Suppressor macrophage treated with lipopolysaccharide for 4 hours (primary cell): ENCODE measurements around the gene KMT5B.
A peak's percentile ranks its signal among the peaks of the same experiment; 100 is the strongest.

Experiments used
- DNase-seq: peaks from one replicate; pipeline ENCODE4 v3.0.0-alpha.2; 2020

KMT5B gene

DNA sequence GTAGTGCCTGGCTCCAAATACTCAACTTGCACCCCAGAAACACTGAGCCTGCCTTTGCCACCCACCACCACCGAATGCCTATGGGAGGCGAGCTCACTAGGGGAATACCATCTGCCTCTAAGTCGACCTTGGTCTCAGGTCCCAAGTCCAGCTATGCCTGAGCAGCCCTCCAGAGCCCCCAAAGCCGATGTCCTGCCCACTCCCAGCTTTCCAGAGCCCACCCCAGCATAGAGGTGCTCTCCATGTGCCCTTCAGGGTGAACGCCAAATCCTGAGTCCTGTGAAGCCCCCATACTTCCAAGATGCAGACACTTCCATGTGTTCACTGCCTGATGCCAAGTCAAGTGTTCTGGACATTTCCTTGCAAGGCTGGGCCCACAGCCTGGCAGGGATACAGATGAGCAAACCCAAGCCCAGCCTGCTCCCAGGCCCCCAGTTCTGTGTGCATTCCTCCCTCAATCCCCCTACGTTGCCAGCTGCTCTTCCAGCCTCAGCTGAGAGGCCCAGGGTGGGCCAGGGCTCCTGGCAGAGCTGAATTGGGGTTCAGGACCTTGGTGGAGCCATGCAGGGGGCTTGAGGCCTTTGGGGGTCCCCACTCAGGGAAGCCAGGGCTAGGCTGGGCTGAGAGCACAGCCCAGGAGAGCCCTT lies 2.6 kb upstream of the KMT5B start:
- no peak for DNase-seq

DNA sequence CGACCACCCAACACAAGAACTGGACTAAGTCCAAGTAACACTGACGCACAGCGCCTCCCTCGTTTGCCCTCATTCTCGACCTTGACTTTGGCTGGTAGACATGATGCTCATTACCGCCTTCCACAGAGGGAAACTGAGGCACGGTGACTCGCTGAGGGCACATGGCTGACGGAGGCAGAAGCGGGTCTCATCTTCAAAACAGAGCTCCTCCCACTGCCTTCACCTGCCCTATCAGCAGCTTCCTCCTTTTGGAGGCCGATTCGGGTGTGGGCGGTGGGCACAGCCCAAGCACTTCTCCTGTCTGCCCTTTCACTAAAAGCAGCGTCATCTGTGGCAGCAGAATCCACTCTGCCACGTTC lies 2.0 kb upstream of the KMT5B start:
- DNase-seq, result peak; percentile 45

DNA sequence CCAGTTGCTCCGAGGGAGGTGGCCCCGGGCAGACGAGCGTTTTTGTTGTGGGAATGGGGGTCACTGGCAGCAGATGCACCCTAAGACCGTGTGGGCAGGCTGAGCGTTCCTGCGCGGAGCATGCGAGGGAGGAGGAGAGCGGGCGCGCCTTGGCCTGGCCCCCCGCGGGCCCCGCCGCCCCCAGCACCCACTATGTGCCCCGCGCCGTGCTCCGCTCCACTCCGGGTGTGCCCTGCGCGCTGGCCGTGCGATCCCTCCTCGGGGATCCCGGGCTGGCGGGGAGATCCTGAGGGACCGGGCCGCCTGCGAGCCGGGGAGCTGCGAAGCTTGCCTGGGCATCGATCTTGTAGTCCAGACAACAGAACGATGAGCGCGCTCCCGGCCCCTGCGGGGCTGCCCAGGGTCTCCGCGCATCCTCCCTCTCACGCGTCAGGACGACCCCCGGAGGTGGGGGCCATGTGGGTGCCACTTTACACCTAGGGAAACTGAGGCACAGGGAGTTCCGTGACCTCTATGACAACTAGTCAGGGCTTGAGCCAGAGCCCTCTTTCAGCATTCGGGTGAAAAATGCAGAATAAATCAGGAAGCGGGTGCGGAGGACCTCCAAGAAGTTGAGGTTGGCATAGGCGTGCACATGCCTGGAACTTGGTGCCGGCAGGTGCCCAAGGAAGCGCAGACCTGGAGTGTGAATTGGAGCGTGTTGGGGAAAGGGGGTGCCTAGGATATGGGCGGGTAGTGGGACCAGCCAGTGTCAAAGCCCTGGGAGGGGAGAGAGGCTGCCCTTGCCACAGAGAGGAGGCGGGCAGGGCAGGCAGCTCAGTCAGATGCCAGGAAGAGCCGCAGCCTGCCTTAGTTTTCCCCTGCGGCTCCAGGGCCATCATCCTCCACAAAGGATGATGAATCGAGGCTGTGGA lies 1.3 kb upstream of the KMT5B start:
- DNase-seq, result no peak

DNA sequence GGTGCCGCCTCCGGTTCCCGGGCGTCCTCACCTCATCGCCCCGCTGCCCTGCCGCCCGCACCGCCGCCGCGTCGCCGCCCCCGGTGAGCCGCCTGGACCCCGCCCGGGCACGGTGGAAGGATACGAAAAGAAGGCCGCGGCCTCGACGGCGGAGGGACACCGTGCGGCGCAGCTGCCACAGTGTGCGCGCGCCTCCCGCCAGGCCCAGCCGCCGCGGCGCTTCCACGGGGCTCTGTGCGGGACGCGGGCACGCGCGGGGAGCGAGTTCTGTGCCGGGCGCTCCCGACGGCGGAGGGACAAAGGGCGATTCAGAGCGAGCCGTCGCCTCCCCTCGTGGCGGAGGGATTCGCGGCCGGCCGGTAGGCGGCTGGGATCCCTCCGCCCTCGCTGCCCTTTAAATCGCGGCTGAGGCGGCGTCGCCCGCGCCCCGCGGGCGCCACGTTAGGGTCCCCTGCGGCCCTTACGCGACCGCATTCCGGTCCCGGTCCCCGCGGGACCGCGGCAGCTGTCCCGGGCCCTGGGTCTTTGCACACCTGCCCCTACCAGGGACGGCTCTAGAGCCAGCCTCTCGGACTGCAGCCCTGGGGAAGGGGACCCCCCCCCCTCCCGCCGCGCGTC lies 568 bp upstream of the KMT5B start:
- DNase-seq, result peak; percentile 94

DNA sequence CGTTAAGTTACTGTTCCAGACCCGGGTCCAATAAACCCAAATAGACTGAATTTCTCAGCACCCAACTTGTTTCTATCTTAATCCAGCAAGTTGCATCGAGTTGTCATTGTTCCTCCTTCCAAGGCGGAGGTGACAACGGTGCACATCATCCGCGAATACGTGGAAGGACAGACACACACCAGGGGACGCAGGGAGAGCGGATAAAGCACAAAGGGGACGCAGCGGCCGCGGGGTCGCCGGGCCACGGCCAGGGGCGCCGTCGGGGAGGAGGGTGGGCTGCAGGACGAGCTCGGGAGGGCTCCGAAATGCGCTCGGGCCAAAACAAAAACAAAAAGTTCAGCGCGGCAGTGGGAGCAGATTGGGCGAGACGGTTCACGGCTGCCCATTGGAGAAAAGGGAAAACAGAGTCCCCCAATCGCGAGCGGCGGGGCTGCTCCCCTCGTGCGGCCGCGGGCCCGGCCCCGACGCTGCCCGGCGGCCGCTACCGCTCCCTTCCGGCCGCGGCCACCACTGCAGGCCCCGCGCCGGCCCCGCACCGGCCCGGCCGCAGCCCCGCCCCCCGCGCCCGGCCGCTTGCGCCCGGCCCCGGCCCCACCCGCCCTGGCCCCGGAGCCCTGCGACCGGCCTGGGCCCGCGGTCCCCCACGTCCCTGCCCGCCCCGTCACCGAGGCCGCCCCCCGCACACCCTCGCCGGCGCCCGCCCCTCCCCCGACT lies 518 bp downstream of the KMT5B start:
- DNase-seq, result peak; percentile 90

DNA sequence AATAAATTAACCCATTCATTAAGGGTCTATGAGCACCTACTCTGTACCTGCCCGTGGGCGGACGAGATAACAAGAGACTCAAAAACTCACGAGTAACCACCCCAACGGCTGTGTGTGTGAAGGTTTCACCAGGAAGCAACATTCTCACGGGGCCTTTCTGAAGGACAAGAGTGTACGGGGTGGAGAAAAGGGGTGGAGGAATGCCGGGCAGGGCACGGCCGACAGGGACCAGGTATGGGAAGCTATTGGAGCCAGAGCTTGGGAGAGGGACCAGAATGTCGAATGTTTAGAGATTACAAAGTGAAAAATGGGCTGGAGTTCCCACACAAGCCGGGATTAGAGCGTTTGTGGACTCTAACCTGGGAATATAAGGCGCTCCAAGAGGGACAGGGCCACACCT lies 1.6 kb downstream of the KMT5B start:
- no peak for DNase-seq

DNA sequence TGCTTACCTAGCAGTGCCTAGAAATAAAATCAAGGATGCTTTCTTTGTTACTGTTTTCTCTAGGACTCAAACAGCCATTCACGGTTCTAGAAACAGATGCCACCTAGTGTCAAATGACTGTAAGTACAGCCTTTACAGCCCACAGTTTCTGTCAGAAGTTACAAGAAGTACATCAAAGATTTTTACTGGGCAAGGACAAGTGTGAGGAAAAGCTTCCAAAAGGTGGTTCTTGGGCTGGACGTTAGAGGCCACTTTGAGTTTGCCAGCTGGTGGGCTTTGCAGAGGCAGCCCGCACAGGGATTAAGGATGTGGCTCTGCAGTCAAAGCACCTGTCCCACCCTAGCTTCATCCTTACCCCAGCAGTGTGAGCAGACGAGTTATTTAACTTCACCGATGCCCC lies 6.9 kb downstream of the KMT5B start:
- peak; percentile 69 for DNase-seq

DNA sequence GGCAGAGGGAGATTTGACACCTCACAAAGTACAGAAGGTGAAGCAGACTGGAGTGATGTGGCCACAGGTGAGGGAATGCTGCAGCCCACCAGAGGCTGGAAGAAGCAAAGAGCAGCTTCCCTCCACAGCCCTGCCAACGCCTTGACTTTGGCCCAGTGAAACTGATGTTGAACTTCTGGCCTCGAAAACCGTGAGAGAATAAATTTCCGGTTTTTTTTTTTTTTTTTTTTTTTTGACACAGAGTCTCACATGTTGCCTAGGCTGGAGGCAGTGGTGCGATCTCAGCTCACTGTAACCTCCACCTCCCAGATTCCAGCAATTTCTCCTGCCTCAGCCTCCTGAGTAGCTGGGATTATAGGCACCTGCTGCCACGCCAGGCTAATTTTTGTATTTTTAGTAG lies 8.7 kb downstream of the KMT5B start:
- no peak for DNase-seq

GRCh38 chr11:68202165-68202564 lies 10.9 kb downstream of the KMT5B start:
- no peak for DNase-seq

GRCh38 chr11:68201492-68201891 lies 11.6 kb downstream of the KMT5B start:
- no peak for DNase-seq

DNA sequence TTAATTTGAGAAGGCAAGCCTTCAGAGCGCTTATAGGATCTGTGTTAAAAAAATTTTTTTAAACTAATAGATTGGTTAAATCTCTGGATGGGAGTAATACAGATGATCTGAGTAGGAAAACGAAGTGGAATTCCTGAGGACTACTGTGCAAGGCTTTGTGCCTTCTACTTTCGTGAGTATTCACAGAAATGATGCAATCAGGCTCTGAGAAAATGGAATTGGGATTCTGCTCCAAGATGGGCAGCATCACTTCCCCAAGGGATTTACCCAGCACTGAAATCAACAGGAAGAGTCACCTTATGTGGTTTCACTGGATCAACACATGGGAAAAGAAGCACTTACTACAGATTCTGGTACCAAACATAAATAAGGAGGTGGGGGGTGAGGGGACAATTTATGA lies 12.5 kb downstream of the KMT5B start:
- peak; percentile 11 for DNase-seq

DNA sequence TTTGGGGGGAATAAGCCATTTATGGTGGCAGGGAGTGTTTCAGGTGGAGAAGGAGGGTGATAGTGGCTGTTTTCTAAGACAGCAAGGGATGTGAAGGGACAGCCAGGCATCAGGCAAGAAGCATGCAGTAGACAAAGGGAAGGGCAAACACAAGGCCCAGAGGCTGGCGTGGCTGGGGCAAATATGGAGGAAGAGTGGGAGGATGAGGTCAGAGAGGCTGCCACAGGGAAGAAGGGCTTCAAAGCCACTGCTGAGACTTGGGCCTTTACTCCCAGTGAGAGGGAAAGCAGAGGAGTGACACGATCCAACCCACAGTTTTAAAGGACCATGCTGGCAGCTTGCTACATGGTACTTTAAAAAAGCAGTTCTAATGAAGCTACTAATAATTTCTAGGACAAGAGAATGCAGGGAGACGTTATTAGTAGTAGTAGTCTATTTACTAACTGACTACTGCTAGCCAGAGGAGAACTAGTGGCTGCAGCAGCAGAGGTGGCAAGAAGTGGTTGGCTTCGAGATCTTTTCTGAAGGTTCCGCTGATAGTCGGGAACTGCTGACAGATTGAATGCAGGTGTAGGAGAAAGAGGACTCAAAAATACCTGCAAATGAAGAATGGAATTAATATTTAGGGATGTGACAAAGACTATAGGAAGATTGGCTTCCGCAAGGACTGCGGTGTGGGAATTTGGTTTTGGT lies 13.7 kb downstream of the KMT5B start:
- DNase-seq, result peak; percentile 48

DNA sequence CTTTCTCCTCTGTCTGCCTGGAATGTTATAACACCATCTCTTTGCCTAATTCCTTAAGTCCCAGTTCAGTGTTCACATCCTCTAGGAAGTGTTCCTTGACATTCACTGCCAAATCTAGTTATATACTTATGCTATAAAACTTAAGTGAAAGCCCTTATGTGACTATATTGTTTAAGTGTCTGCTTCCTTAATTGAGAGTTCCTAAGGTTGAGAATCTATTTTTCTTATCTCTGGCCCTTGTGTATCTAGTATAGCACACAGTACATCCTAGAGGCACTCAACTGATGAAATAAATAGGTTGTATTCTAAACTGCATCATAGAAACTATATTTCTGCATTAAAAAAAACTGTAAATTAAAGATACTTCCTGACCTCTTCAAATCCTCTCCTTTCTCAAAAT lies 16.9 kb downstream of the KMT5B start:
- DNase-seq, result no peak

- DNase-seq, result no peak
These were observed 18.3 kb downstream of the KMT5B start for GRCh38 chr11:68194675-68195294.

DNA sequence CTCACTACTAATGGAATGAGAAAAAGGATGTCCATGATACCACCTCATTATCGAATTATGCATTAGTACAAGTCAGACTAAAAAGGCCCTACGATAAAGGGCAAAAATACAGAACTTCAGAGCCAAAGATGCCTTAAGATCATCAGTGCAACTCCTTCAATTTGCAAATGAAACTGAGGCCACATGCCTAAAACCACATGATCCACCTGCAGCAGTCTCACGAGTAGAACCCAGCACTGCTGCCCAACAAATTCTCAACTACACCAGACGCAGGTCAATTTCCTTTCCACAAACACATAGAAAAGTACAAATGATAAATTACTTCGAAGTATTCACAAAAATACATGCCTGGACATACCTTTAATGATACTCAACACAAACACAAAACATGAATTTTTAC lies 20.1 kb downstream of the KMT5B start:
- DNase-seq, result no peak

DNA sequence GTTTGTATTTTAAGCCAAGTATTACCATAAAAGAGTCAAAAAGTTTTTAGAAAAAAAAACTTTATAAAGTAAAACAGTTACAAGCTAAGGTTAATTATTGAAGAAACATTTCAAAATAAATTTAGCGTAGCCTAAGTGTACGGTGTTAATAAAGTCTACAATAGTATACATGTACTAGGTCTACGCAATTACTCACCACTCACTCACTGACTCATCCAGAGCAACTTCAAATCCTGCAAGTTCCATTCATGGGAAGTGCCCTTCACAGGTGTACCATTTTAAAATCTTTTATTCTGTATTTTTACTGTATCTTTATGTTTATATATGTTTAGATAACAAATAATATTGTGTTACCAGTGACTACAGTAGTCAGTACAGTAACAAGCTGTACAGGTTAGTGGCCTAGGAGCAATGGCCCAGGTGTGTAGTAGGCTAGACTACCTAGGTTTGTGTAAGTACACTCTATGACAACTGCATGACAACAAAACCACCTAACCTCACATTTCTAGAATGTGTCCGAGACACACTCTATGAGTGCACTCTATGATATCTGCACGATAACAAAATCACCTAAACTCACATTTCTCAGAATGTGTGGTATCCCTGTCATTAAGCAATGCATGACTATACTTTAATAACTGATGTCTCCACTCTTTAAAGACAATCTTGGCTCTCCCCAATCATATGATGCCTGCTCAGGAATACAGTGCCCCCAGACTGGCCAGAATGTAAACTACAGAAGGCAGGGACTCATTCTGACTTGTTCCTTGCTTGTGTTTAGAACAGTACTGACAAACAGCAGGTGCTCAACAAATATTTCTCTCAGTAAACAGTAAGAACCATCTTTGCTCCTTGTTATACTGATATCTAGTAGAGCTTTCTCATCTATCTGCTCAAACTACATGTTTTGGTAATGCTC lies 21.2 kb downstream of the KMT5B start:
- no peak for DNase-seq

DNA sequence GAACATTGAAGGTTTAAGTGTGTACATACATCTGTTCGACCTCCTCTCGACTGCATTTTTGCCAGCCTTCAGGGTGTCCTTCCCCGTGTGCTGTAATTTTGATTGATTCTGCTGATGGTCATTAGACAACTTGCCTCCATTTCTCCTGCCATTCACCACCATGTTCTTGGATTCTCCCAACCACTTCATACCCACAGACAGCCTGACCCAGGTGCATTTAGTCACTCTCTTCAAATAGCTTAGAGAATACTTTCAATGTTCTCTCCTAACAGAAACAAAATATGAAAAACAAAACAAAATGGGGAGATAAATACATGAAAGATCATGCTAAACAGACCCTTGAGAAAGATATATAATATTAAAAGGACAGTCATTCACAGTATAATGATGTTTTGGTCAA lies 23.2 kb downstream of the KMT5B start:
- no peak for DNase-seq

DNA sequence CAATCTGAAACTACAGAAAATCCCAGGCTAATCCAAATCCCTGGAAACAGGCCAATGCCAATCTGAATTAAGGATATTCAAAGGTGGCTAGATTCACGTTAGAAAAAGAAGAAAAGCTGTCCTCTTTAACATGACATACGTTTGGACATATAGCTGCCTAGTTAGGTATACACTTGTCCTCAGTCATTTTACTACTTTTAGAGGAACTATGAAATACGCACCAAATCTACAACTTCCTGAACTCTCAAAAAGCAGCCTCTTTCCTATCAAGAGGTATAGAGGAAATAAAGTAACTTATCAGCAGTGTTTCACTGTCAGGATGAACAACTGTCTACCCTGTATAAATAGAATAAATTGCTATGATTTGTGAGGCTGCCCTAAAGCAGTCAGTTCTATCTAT lies 24.0 kb downstream of the KMT5B start:
- DNase-seq, result no peak

DNA sequence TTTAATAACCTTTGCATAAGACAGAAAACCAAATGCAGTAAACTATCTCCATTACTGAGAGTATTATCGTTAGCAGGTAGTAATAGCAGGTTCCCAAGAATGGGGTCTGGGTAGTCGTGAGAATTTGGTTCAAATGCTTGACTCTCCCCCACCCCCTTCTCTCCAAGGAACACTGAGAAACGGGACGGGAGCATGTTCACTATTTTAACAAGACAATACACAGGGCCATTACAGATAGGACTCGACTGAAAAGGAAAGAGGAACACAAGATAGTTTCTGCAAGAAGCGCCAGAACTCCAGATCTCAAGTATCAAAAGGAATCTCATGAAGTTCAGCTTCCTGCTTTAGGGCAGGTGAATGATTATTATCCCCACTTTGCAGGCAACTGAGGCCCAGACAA lies 27.0 kb downstream of the KMT5B start:
- DNase-seq, result no peak

DNA sequence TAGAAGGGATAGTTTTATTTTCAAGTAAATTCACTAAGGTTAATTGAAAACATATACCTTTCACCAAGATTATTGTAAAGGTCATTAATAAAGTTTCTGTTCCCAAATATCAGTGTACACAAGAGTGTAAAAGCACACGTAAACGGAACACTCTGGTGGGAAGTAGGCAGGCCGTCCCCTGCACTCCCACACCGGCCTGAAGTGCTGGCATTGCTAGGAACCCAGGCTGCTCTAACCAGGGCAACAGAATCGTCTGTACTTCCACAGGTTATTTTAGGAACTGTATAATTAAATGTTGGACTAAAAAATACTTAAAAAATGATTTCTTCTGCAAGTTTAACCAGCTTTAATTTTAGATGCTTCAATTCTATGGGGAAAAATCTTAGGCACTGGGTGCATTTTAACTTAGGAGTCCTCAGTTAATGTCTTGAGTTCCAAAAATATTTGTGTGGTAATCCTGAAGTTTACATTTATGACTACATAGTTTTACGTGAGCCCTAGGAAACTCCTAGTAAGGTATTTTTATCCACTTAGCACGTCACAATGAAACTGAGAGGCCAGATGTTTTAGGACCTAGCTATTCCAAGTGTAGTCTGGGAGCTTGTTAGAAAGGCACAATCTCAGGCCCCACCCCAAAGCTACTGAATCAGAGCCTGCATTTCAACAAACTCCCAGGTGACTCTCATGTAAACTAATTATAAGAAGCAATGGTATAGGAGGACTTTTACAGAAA lies 31.2 kb downstream of the KMT5B start:
- no peak for DNase-seq

DNA sequence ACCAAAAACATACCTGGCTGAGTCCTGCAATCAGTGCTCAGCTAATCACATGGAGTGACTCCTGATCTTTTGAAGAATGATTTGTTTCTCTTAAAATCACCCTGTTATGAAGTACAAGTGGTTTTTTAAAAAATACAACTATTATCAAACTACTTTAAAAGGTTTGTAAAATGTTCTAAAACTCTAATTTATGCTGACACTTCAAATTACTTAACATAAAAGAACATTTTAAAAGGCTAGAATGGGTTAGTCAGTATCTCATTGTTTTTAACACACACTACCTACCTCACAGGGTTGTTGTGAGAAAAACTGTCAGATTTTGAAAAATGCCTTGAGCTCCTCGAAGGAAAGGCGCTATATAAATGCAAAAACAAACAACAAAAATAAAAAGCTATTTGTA lies 33.2 kb downstream of the KMT5B start:
- DNase-seq, result no peak
